Skeletal muscle satellite cell (primary cell): Measurements from ENCODE around the gene KLF15.

Experiments used
- H3K27me3 ChIP-seq: 2 replicates; pipeline ENCODE4 v1.7.0; 2013; ENCODE audit warnings: low read length; ENCODE audit not compliant: control insufficient read depth, insufficient read depth
- H3K36me3 ChIP-seq: 2 replicates; pipeline ENCODE4 v1.7.0; 2013; ENCODE audit warnings: mild to moderate bottlenecking, control low read depth, low read length; ENCODE audit not compliant: insufficient read depth
- H3K4me1 ChIP-seq: 2 replicates; pipeline ENCODE4 v1.7.0; 2013; ENCODE audit warnings: low read length; ENCODE audit not compliant: control insufficient read depth, insufficient read depth
- H3K4me2 ChIP-seq: 2 replicates; pipeline ENCODE4 v1.7.0; 2013; ENCODE audit warnings: mild to moderate bottlenecking, low read length
- H3K4me3 ChIP-seq: 2 replicates; pipeline ENCODE4 v1.7.0; 2013; ENCODE audit warnings: low read length
- H3K9ac ChIP-seq: 2 replicates; pipeline ENCODE4 v1.7.0; 2013; ENCODE audit warnings: mild to moderate bottlenecking, low read depth, low read length, moderate library complexity
- H3K9me3 ChIP-seq: replicated peaks from 2 replicates; pipeline ENCODE4 v1.7.0; 2013; ENCODE audit warnings: mild to moderate bottlenecking, control low read depth, low read length

KLF15 gene

GRCh38 chr3:126313166-126313565, 44.0 kb downstream of the KLF15 start:
- Histone ChIP-seq H3K36me3 (no peaks in the 10 kb centered on the region), H3K9ac (no peak overlapping the region), H3K4me3 (no peak overlapping the region), H3K4me1 (no peaks in the 10 kb centered on the region), H3K27me3 (no peaks in the 10 kb centered on the region), H3K4me2 (no peak overlapping the region), H3K9me3 (no peaks in the 10 kb centered on the region)

GRCh38 chr3:126312341-126312740, 44.9 kb downstream of the KLF15 start:
- Histone ChIP-seq H3K36me3 (no peaks in the 10 kb centered on the region), H3K4me2 (no peak overlapping the region), H3K9me3 (no peaks in the 10 kb centered on the region), H3K4me1 (no peaks in the 10 kb centered on the region), H3K4me3 (no peak overlapping the region), H3K27me3 (no peaks in the 10 kb centered on the region), H3K9ac (no peak overlapping the region)

GRCh38 chr3:126311338-126311978, 45.8 kb downstream of the KLF15 start:
- no peaks in the 10 kb centered on the region for H3K27me3 ChIP-seq
- H3K4me1 ChIP-seq = no peaks in the 10 kb centered on the region
- no peaks in the 10 kb centered on the region for H3K9me3 ChIP-seq
- no peak overlapping the region for H3K4me3 ChIP-seq
- no peak overlapping the region for H3K9ac ChIP-seq
- H3K36me3 ChIP-seq = no peaks in the 10 kb centered on the region
- H3K4me2 ChIP-seq = no peak overlapping the region

GRCh38 chr3:126310816-126311215, 46.4 kb downstream of the KLF15 start:
- Histone ChIP-seq H3K9me3 (no peaks in the 10 kb centered on the region), H3K4me1 (no peaks in the 10 kb centered on the region), H3K9ac (no peak overlapping the region), H3K4me2 (no peak overlapping the region), H3K27me3 (no peaks in the 10 kb centered on the region), H3K36me3 (no peaks in the 10 kb centered on the region), H3K4me3 (no peak overlapping the region)

GRCh38 chr3:126309861-126310655, 47.1 kb downstream of the KLF15 start:
- Histone ChIP-seq H3K4me1 (peaks cover 7% of the 10 kb centered on the region), H3K27me3 (no peaks in the 10 kb centered on the region), H3K4me2 (no peak overlapping the region), H3K9ac (no peak overlapping the region), H3K9me3 (no peaks in the 10 kb centered on the region), H3K4me3 (no peak overlapping the region), H3K36me3 (no peaks in the 10 kb centered on the region)

GRCh38 chr3:126309165-126309564, 48.0 kb downstream of the KLF15 start:
- H3K4me2 ChIP-seq = no peak overlapping the region
- no peak overlapping the region for H3K4me3 ChIP-seq
- H3K4me1 ChIP-seq = peaks cover 8% of the 10 kb centered on the region
- no peaks in the 10 kb centered on the region for H3K27me3 ChIP-seq
- H3K9ac ChIP-seq = no peak overlapping the region
- H3K36me3 ChIP-seq = no peaks in the 10 kb centered on the region
- H3K9me3 ChIP-seq = peaks cover 3% of the 10 kb centered on the region

- no peaks in the 10 kb centered on the region for H3K36me3 ChIP-seq
- H3K4me3 ChIP-seq = no peak overlapping the region
- no peak overlapping the region for H3K4me2 ChIP-seq
- no peak overlapping the region for H3K9ac ChIP-seq
- H3K9me3 ChIP-seq = peaks cover 3% of the 10 kb centered on the region
- H3K4me1 ChIP-seq = peaks cover 8% of the 10 kb centered on the region
- no peaks in the 10 kb centered on the region for H3K27me3 ChIP-seq
Measured at GRCh38 chr3:126308394-126309125, 48.6 kb downstream of the KLF15 start.

GRCh38 chr3:126307591-126308393, 49.4 kb downstream of the KLF15 start:
- no peaks in the 10 kb centered on the region for H3K36me3 ChIP-seq
- no peak overlapping the region for H3K4me2 ChIP-seq
- no peak overlapping the region for H3K4me3 ChIP-seq
- peaks cover 8% of the 10 kb centered on the region for H3K9me3 ChIP-seq
- H3K4me1 ChIP-seq = peaks cover 8% of the 10 kb centered on the region
- H3K27me3 ChIP-seq = no peaks in the 10 kb centered on the region
- no peak overlapping the region for H3K9ac ChIP-seq

- Histone ChIP-seq H3K27me3 (no peaks in the 10 kb centered on the region), H3K4me3 (no peak overlapping the region), H3K4me1 (peaks cover 8% of the 10 kb centered on the region), H3K9ac (no peak overlapping the region), H3K36me3 (no peaks in the 10 kb centered on the region), H3K9me3 (peaks cover 8% of the 10 kb centered on the region), H3K4me2 (no peak overlapping the region)
Measured at GRCh38 chr3:126306888-126307482, 50.2 kb downstream of the KLF15 start.

GRCh38 chr3:126306397-126306796, 50.8 kb downstream of the KLF15 start:
- H3K36me3 ChIP-seq = no peaks in the 10 kb centered on the region
- peaks cover 8% of the 10 kb centered on the region for H3K9me3 ChIP-seq
- no peak overlapping the region for H3K4me3 ChIP-seq
- H3K4me2 ChIP-seq = no peak overlapping the region
- no peaks in the 10 kb centered on the region for H3K27me3 ChIP-seq
- peaks cover 8% of the 10 kb centered on the region for H3K4me1 ChIP-seq
- no peak overlapping the region for H3K9ac ChIP-seq

GRCh38 chr3:126305427-126305826, 51.8 kb downstream of the KLF15 start:
- Histone ChIP-seq H3K27me3 (no peaks in the 10 kb centered on the region), H3K4me1 (peaks cover 8% of the 10 kb centered on the region), H3K9ac (no peak overlapping the region), H3K36me3 (no peaks in the 10 kb centered on the region), H3K4me2 (no peak overlapping the region), H3K4me3 (no peak overlapping the region), H3K9me3 (peaks cover 8% of the 10 kb centered on the region)
